Measurements from ENCODE around the gene ZNF804B. TPM values are rescaled to one million over a fixed set of nuclear protein-coding genes. Genes with fewer than 3 reads are reported as not detected.

ZNF804B gene
- total RNA-seq, 4 donors from 2014 or later, result not detected

DNA sequence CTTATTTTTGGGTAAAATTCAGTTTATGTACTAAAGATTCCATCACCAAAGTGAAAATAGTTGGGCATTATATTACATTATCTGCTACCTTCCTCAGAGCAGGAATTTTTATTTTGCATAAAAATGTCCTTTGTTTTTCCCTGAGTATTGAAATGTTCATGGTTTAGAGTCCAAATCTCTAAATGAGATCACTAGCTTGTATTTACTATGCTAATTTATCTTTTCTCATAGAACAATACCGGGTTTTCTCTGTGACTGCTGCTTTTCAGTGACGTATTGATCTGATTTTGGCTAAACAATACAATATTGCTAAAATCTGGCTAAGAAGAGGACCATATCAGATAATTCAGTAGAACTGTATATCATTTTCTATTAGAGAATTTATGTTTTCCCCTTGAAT, 125.6 kb downstream of the ZNF804B start:
- no peaks in the 10 kb centered on the region for H3K4me1 ChIP-seq
- H3K27ac ChIP-seq, result no peak overlapping the region
- no peak for TF ChIP-seq POLR2A (IDR thresholded peaks at IDR 0.05)
- TF ChIP-seq, protein P1, sequence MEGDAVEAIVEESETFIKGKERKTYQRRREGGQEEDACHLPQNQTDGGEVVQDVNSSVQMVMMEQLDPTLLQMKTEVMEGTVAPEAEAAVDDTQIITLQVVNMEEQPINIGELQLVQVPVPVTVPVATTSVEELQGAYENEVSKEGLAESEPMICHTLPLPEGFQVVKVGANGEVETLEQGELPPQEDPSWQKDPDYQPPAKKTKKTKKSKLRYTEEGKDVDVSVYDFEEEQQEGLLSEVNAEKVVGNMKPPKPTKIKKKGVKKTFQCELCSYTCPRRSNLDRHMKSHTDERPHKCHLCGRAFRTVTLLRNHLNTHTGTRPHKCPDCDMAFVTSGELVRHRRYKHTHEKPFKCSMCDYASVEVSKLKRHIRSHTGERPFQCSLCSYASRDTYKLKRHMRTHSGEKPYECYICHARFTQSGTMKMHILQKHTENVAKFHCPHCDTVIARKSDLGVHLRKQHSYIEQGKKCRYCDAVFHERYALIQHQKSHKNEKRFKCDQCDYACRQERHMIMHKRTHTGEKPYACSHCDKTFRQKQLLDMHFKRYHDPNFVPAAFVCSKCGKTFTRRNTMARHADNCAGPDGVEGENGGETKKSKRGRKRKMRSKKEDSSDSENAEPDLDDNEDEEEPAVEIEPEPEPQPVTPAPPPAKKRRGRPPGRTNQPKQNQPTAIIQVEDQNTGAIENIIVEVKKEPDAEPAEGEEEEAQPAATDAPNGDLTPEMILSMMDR (IDR thresholded peaks at IDR 0.05), result no peak
- H3K4me3 ChIP-seq, result no peak overlapping the region
- WGBS, 2 donors, result 55 to 71% methylated on average over 2 of the region's 2 CpGs
- H3K9me3 ChIP-seq, result no peaks in the 10 kb centered on the region
- no peak for DNase-seq
- no peaks in the 10 kb centered on the region for H3K27me3 ChIP-seq
- H3K36me3 ChIP-seq, result no peaks in the 10 kb centered on the region
- intact Hi-C loops (cut with DNase I), result no loop called here

DNA sequence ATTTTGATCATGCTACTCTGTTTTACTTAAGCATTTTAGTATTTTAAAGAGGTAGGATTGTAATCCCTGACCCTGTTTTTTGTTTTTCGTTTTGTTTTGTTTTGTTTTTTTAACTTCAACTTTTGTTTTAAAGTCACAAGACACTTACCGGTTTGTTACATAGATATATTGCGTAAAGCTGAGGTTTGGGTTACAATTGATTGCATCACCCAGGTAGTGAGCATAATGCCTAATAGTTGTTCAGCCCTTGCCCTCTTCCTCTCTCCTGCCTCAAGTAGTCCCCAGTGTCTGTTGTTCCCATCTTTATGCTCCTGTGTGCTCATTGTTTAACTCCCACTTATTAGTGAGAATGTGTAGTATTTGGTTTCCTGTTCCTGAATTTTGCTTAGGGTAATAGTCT, 129.2 kb downstream of the ZNF804B start:
- Histone ChIP-seq H3K9me3 (no peaks in the 10 kb centered on the region), H3K4me1 (no peaks in the 10 kb centered on the region), H3K4me3 (no peak overlapping the region), H3K27ac (no peak overlapping the region), H3K36me3 (no peaks in the 10 kb centered on the region), H3K27me3 (no peaks in the 10 kb centered on the region)
- no peak for DNase-seq
- TF ChIP-seq, protein P1 (IDR thresholded peaks at IDR 0.05), result no peak
- no peak for TF ChIP-seq POLR2A (IDR thresholded peaks at IDR 0.05)
- intact Hi-C loops (cut with DNase I), result no loop called here
- 58 to 66% methylated on average over 3 of the region's 3 CpGs for WGBS, 2 donors

DNA sequence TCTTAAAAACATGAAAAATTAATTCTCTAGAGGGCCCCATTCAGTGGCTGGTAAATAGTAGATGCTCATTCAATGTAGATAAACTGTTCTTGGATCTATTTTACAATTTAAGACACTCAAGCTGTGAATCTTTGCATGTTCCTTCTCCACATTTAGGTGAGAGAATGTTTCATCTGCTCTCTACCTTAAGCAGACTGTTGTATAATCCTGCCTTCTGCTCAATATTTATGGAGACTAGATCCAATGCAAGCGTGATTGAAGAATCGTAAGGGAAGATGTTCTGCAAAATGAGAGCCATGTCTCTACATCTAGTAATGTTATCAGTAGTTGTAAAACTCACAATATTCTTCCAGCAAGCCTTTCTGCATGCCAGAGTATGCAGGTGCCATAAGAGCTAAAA, 151.0 kb downstream of the ZNF804B start:
- no peaks in the 10 kb centered on the region for H3K27me3 ChIP-seq
- TF ChIP-seq POLR2A (IDR thresholded peaks at IDR 0.05), result no peak
- no peak overlapping the region for H3K4me3 ChIP-seq
- DNase-seq, result no peak
- no peaks in the 10 kb centered on the region for H3K36me3 ChIP-seq
- H3K27ac ChIP-seq, result no peak overlapping the region
- H3K9me3 ChIP-seq, result no peaks in the 10 kb centered on the region
- intact Hi-C loops (cut with DNase I), result no loop called here
- WGBS, 2 donors, result 85 to 94% methylated on average over 2 of the region's 2 CpGs
- no peaks in the 10 kb centered on the region for H3K4me1 ChIP-seq

DNA sequence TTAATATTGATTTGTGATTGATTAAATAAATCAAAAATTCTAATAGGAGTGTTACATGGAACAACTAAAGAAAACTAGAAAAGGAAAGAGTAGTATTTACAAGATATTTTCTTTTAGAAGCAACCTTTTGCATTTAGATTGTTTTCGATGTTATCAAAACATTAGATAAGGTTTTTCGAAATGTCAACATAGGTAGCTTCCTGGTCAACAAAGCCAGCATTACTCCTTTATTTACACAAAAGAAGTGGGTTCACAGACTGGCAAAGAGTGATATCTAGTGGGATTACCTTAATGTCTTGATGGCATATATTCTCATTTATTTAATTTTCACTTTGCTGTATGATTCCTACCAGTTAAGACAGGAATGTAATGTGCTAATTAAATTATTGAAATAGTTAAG, 153.4 kb downstream of the ZNF804B start:
- Histone ChIP-seq H3K27ac (no peak overlapping the region), H3K4me1 (no peaks in the 10 kb centered on the region), H3K27me3 (no peaks in the 10 kb centered on the region), H3K9me3 (peaks cover 0 to 3% (median 0%) of the 10 kb centered on the region in 3 donors), H3K4me3 (no peak overlapping the region), H3K36me3 (no peaks in the 10 kb centered on the region)
- no peak for TF ChIP-seq POLR2A (IDR thresholded peaks at IDR 0.05)
- TF ChIP-seq, protein P1 (IDR thresholded peaks at IDR 0.05), result no peak
- DNase-seq, result no peak
- intact Hi-C loops (cut with DNase I), result no loop called here
- 44 to 55% methylated on average over 2 of the region's 2 CpGs for WGBS, 2 donors

DNA sequence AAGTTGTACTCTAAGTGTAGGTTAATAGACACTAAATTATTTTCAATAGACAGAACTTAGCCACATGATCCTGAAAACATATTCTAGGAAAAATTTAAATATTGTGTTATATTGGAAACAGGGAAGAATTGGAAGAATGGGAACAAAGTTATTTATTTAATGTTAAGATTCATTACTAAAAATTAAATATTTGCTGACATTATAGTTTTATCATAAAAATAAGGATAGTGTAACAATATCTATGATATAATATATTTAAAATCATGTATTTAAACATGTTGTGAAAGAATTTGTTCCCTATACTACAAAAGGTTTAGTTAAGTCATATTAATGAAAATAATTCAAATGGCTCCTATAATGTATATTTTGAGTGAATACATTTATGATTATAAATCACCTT, 156.1 kb downstream of the ZNF804B start:
- no peaks in the 10 kb centered on the region for H3K27me3 ChIP-seq
- H3K9me3 ChIP-seq, result peaks cover 0 to 3% (median 0%) of the 10 kb centered on the region in 3 donors
- H3K36me3 ChIP-seq, result no peaks in the 10 kb centered on the region
- no peak for DNase-seq
- H3K27ac ChIP-seq, result no peak overlapping the region
- intact Hi-C loops (cut with DNase I), result no loop called here
- TF ChIP-seq, protein P1 (IDR thresholded peaks at IDR 0.05), result no peak
- no peak for TF ChIP-seq POLR2A (IDR thresholded peaks at IDR 0.05)
- no peak overlapping the region for H3K4me3 ChIP-seq
- H3K4me1 ChIP-seq, result no peaks in the 10 kb centered on the region

DNA sequence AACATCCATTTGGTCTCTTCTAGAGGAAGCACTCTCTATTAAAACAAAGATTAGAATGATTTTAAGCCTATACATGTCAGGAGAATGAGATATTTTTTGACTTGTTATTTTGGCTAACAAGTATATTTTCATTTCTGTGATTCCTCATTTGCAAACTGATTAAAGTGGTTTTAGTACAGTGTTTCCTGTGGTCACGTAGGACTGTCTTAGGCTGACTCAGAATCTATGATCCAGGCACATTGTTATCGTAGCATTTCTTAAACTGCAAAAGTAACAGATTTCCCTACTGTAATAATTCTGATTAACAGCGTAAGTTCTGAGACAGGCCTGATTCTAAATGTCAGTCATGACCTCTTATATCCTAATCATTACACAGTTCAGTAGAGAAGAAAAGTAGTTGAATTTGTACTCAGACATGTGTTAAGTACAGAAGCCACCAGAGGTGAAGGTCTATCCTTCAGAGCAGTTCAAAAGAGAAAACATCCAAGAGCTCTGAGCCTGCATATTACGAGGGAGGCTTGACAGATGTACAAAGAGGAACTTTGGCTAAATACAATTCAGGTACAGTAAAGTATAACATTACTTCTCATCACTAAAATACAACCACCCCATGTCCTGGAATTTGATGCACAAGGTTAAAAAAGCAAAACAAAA, 160.1 kb downstream of the ZNF804B start:
- no peaks in the 10 kb centered on the region for H3K4me1 ChIP-seq
- no peak for DNase-seq
- H3K4me3 ChIP-seq, result no peak overlapping the region
- no peak for TF ChIP-seq POLR2A (IDR thresholded peaks at IDR 0.05)
- TF ChIP-seq, protein P1 (IDR thresholded peaks at IDR 0.05), result no peak
- no peaks in the 10 kb centered on the region for H3K36me3 ChIP-seq
- H3K27me3 ChIP-seq, result no peaks in the 10 kb centered on the region
- peaks cover 0 to 3% (median 0%) of the 10 kb centered on the region in 3 donors for H3K9me3 ChIP-seq
- intact Hi-C loops (cut with DNase I), result no loop called here
- 61 to 64% methylated on average over 4 of the region's 4 CpGs for WGBS, 2 donors
- no peak overlapping the region for H3K27ac ChIP-seq

Data from esophagus squamous epithelium (tissue), 5 donors.